NCI-H2107 treated with DMSO at 0.1 percent for 48 hours (cell line): ENCODE results near the gene PLEKHF1.

Source experiments
- DNase-seq: peaks from one replicate; lab custom pipeline; 2025; ENCODE audit not compliant: unreplicated experiment; lab: John Stamatoyannopoulos, UW

PLEKHF1 gene

DNA sequence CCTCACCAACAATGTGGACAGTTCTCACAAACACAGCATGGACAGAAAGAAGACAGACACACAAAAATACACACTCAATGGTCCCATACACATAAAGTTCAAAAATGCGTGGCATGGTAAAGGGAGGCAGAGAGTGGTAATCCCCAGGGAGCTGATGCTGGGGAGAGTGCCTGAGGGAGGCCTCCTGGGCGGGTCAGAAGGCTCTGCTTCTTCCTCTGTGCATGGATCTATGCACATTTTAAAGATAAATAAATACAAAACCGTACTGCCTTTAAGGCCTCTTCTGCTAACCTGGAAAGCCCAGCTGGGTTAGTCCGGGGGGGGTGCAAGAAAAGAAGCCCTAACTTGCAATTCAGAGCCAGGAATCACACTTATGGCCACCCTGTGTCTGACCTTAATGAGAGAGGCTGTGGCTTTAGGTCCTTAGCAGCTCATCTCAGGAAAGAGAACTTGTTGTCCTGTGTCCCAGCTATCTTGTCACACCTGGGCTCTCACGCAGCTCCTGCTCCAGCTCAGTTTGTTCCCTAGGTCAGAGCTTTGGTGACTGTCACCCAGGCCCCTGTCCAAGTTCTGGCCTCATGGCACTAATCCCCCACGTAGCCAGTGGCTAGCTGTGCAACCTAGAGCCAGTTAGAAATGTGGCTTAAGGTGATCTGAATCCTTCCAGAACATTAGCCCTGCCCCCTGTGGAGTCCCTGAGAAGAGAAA is 30.7 kb upstream of the PLEKHF1 start:
- DNase-seq: no peak

- DNase-seq: no peak
Measured at GRCh38 chr19:29635963-29636362, 29.3 kb upstream of the PLEKHF1 start.

DNA sequence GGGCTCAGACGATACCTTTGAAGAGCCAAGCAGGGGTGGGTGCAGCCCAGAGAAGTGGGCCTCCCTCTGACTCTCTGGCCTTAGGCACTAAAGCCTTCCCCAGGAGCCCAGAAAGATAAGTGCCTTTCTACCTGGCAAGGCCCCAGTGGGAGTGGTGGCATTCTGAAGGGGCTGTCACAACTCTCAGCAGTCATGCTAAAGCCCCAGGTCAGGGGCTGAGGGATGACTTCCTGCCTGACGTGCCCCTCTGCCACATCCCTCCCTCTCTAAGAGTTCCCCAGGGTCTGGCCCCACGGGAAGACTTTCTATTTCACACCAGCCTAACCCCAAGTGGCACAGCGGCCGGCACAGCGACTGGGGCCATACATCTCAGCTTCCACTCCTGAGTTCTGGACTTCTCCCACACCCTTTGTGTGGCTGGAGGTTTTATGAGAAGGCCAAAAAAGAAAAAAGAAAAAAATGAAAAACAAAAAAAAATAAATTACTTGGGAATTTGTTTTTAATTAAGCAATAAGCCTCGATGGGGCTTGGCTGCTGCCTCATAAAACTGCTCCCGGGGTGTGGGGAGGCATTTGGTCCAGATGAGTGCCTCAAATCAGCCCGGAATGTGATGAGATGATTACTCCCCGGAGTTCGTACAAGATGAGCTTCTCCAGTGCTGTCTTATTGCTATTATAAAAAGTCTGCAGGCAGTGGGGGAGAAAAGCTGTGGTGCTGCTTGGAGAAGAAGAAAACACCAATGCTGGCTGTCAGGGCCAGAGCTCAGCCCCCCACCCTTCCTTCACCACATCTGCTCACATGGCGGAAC is 28.5 kb upstream of the PLEKHF1 start:
- no peak for DNase-seq

DNA sequence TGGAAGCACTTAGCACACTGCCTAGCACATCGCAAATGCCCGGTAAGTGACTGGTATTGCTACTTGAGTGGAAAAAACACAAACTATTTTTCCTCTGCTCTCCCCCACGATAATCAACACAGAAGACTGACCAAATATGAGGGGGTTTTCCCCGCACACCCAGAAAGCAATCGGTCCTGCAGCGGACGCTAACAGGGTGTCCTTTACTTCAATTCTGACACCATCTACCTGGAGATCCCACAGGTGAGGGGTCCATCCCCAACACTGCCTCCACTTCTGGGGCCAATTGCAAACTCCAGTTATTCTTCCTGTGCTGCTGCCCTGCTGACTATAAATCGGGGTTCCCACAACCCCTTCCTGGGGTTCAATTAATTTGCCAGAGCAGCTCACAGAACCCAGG is 26.2 kb upstream of the PLEKHF1 start:
- DNase-seq: no peak

DNA sequence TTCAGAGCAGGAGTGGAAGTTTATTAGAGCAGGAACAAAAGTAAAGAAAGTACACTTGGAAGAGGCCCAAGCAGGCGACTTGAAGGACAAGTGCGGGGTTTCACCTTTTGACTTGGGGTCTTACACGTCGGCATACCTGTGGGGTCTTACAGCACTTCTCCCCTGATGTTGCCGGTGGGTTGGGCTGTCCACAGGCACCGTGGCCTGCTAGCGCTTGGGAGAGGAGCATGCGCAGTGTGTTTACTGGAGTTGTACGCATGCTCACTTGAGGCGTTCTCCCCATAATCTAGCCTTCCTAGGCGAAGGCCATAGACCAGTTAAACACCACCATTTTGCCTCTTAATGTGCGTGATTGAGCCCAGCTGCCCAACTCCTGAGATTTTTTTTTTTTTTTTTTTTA is 25.0 kb upstream of the PLEKHF1 start:
- DNase-seq: no peak

- no peak for DNase-seq
Measured at GRCh38 chr19:29641597-29641996, 23.7 kb upstream of the PLEKHF1 start.

DNA sequence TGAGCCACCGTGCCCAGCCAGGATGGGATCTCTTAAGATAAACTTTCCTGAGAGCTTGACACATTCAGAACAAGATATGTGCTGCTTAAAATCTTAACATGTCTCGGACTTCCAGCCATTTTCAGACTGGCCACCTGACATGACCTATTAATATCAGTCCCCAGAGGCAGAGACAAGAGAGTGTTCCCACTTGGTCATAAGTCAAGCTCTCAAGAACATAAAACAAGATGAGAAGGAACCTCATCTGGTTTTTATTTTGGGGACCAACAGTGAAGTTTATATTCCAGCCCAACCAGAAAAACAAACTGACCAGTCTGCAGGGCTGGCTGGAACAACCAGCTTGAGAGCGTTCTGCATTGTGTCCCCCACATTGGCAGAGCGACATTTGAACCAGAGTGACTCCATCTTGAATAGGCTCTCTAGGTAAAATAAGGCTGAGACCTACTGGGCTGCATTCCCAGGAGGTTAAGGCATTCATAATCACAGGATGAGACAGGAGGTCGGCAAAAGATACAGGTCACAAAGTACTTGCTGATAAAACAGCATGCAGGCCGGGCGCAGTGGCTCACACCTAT is 21.8 kb upstream of the PLEKHF1 start:
- DNase-seq: no peak

GRCh38 chr19:29644210-29644609 is 21.1 kb upstream of the PLEKHF1 start:
- no peak for DNase-seq

DNA sequence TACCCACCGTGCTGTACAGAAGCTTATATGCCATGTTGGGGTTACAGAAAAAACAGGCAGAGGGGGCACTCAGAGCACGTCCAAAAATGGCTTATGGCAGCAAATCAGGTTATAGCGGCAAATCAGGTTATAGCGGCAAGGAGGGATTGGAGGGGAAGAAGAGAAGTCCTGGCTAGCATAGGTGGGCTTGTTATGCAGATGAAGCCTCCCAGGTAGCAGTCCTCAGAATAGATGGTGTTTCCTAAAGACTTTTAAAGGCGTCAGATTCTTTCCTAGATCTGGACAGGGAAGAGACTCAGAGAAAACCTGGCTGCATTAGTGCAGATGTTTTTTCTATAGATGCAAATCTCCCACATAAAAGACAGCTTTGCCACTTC is 19.8 kb upstream of the PLEKHF1 start:
- DNase-seq: no peak

DNA sequence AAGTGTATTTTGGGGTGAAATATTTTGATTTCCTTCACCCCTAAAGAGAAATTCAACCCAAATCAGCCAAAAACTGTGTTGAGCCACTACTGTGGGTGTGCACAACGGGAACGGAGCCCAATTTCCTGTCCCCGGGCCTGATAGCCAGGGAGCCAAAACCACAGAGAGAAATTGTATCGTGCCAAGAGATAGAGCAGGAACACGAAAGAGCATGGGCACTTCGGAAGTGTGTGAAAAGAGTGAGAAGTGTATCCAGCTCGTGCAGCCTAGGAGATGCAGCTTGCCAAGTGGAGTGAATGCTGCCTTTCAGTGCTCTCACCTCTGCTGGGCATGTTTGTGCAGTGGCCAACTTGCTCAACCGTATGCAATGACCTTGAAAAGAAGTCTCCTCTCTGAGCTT is 19.4 kb upstream of the PLEKHF1 start:
- no peak for DNase-seq

GRCh38 chr19:29650772-29651387 is 14.4 kb upstream of the PLEKHF1 start:
- no peak for DNase-seq

GRCh38 chr19:29651622-29652394 is 13.5 kb upstream of the PLEKHF1 start:
- DNase-seq: no peak

- DNase-seq: no peak
Measured at GRCh38 chr19:29653398-29653797, 11.9 kb upstream of the PLEKHF1 start.

GRCh38 chr19:29655648-29656335 is 9.5 kb upstream of the PLEKHF1 start:
- DNase-seq: no peak

GRCh38 chr19:29658221-29658991 is 6.9 kb upstream of the PLEKHF1 start:
- no peak for DNase-seq

DNA sequence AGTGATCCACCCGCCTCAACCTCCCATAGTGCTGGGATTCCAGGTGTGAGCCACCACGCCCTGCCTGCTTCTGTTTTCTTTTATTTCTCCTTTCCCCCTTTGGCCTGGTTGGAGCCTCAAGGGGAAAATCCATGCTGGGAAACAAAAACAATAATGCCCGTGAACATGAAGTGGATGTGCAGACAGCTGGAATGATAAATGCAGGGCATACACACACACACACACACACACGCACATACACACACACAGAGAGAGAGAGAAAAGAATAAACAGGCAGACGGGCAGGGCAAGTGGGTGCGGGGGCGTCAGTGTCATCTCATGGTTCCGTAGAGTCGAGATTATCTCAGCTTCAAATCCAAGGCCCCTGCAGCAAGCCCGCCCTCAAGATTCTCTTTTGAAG is 4.4 kb upstream of the PLEKHF1 start:
- no peak for DNase-seq

DNA sequence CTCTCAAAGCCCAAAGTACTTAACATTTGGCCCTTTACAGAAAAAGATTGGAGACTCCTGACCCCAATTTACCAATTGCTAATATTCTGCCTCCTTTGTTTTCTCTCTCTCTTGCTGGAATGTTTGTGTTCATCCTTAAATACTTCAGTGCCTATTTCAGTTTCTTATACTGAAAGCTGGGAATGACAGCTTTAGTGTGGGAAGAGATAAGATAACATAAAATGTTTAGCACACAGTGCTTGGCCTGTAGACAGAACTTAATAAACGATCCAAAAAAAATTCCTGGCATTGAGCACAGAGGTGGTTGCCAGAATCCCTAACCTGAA is 3.0 kb upstream of the PLEKHF1 start:
- DNase-seq: no peak

- DNase-seq: no peak
Measured at GRCh38 chr19:29662604-29663404, 2.5 kb upstream of the PLEKHF1 start.
